Gastrocnemius medialis (tissue), 4 donors: ENCODE results near the gene GSTCD.
"Not testable (repeated sequence)": the region's sequence is repeated elsewhere in the genome, so short reads cannot be mapped to it uniquely, and the experiment has no call there.

ENCODE experiments used
- CTCF ChIP-seq, 5 experiments: fragments of 450-650 bp in 3 of 5; fragments of 200-600 bp in 2 of 5; sonication (generic) in 2 of 5; IDR thresholded peaks in 4 of 5; conservative IDR thresholded peaks in 1 of 5; 1 replicate in 4 of 5; 2 replicates in 1 of 5; pipeline ENCODE4 v1.5.1; 2016 to 2019; ENCODE audit warnings: antibody characterized with exemption in 5 of 5, mild to moderate bottlenecking in 3 of 5, moderate library complexity in 3 of 5
- POLR2A ChIP-seq, 2 donors: fragments of 450-650 bp; IDR thresholded peaks; one replicate each; pipeline ENCODE4 v1.6.1; 2017; ENCODE audit warnings: antibody characterized with exemption in 2 of 2, mild to moderate bottlenecking in 2 of 2, moderate library complexity in 2 of 2

DNA sequence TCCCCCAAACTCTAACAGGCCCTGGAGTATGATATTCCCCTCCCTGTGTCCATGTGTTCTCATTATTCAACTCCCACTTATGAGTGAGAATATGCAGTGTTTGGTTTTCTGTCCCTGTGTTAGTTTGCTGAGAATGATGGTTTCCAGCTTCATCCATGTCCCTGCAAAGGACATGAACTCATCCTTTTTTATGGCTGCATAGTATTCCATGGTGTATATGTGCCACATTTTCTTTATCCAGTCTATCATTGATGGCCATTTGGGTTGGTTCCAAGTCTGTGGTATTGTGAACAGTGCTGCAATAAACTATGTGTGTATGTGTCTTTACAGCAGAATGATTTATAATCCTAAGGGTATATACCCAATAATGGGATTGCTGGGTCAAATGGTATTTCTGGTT lies 61.9 kb downstream of the GSTCD start:
- not testable (repeated sequence) for TF ChIP-seq CTCF (IDR thresholded peaks at IDR 0.05 in 4 of 5, conservative IDR thresholded peaks at IDR 0.05 in 1 of 5); POLR2A (IDR thresholded peaks at IDR 0.05)
